Adrenal gland (tissue), 12 donors: Measurements from ENCODE around the gene ARF5. TPM values are rescaled to one million over a fixed set of nuclear protein-coding genes. Genes with fewer than 3 reads are reported as not detected.

ENCODE experiments used
- DNase-seq, 7 donors: peaks; one replicate each; pipeline ENCODE4 v3.0.0-alpha.2; 2019 to 2020
- H3K27ac ChIP-seq, 5 donors: fragments of 200-600 bp; sonication (generic) in 4 of 5; 1 replicate in 3 of 5; 2 replicates in 2 of 5; pipeline versions ENCODE4 v1.5.1 to v1.8.0; 2016 to 2020; ENCODE audit warnings: mild to moderate bottlenecking in 1 of 5
- H3K27me3 ChIP-seq: fragments of 200-600 bp; 2 replicates; pipeline ENCODE4 v1.8.0; 2021
- H3K36me3 ChIP-seq, 2 donors: fragments of 200-600 bp; replicated peaks in 1 of 2; 1 replicate in 1 of 2; 2 replicates in 1 of 2; pipeline versions ENCODE4 v1.5.1 to v1.8.0; 2018 to 2022
- H3K4me1 ChIP-seq, 2 donors: fragments of 200-600 bp; replicated peaks in 1 of 2; 1 replicate in 1 of 2; 2 replicates in 1 of 2; pipeline versions ENCODE4 v1.5.1 to v1.8.0; 2018 to 2021
- H3K4me3 ChIP-seq, 4 donors: fragments of 200-600 bp; sonication (generic) in 3 of 4; one replicate each; pipeline ENCODE4 v1.5.1; 2016 to 2018
- H3K9me3 ChIP-seq, 3 donors: fragments of 200-600 bp; sonication (generic) in 1 of 3; replicated peaks in 1 of 3; 1 replicate in 2 of 3; 2 replicates in 1 of 3; pipeline versions ENCODE4 v1.5.1 to v1.8.0; 2016 to 2021
- POLR2A ChIP-seq, 2 donors: fragments of 450-650 bp; IDR thresholded peaks; one replicate each; pipeline ENCODE4 v1.6.1; 2017; ENCODE audit warnings: antibody characterized with exemption in 2 of 2, mild to moderate bottlenecking in 2 of 2, moderate library complexity in 1 of 2
- WGBS, 4 donors: extraction: QIAGEN DNeasy Blood & Tissue Kit in 2 of 4; methylation state at CpG; one replicate each; pipeline versions ENCODE4 v1.1.5 to v1.1.7; 2013 to 2017; 5-methylcytosine and 5-hydroxymethylcytosine counted together
- intact Hi-C, 2 donors: fragments of 100-400 bp; cut with DNase I; formaldehyde crosslinking; loops; one replicate each; pipeline versions ENCODE4 v1.14.1 to v1.15.0; 2022 to 2023
- polyA plus RNA-seq, 3 donors: library from polyadenylated mRNA; stranded (reverse); fragments of 200-250 nt in 2 of 3; fragments of 350-450 nt in 1 of 3; fragmentation: Illumina TruSeq in 1 of 3; extraction: RNeasy Lipid Tissue Mini Kit (QIAGEN cat#74804) in 1 of 3; gene quantifications; one replicate each; pipeline ENCODE4 v1.2.3, GENCODE V29; 2013 to 2014
- total RNA-seq, 9 donors: library from RNA; depleted of rRNA in 4 of 9; stranded (reverse); fragments of >200 nt in 4 of 9; fragments of 120-200 nt in 1 of 9; fragmentation: NEBNext Ultra II Directional in 1 of 9; extraction: Animal tissue kit (Norgen Biotek cat#: 25700) in 1 of 9; gene quantifications; one replicate each; pipeline versions ENCODE4 v1.1.0 to v1.2.4, GENCODE V29; 2013 to 2023
- TF ChIP-seq, protein P1 (sequence below), 6 experiments: fragments of 450-650 bp in 4 of 6; fragments of 200-600 bp in 2 of 6; sonication (generic) in 1 of 6; IDR thresholded peaks; 1 replicate in 5 of 6; 2 replicates in 1 of 6; pipeline versions ENCODE4 v1.5.1 to v1.8.0; 2016 to 2021; ENCODE audit warnings: antibody characterized with exemption in 6 of 6, mild to moderate bottlenecking in 2 of 6, moderate library complexity in 1 of 6
- donor health status: healthy with polysubstance abuse.
- donor health status: Bipolar disorder and iron deficiency.
- donor health status: DM: yes; HTN: yes; CAD: no.
- donor health status: DM: no; HTN: no; CAD: no.
- donor health status: DM: no; HTN: no; CAD: no.
- donor health status: DM: yes; HTN: yes; CAD: no.

The ARF5 gene
- total and polyA plus RNA-seq, 12 donors: 88.7 to 259 (median 115) TPM

DNA sequence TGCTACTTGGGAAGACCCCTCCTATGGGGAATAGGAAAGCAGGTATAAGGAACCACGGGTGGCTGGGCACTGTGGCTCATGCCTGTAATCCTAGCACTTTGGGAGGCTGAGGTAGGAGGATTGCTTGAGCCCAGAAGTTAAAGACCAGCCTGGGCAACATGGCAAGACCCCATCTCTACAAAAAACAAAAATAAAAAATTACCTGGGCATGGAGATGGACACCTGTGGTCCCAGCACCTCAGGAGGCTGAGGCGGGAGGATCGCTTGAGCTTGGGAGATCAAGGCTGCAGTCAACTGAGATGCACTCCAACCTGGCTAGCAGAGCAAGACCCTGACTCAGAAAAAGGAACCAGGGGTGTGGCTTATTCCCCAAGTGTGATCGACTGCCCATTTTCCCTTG is 4.3 kb downstream of the ARF5 start:
- Histone ChIP-seq H3K27ac (no peak overlapping the region), H3K4me1 (peaks cover 11 to 12% of the 10 kb centered on the region in 2 donors), H3K27me3 (no peaks in the 10 kb centered on the region), H3K4me3 (no peak overlapping the region), H3K9me3 (no peaks in the 10 kb centered on the region), H3K36me3 (peaks cover 0 to 21% of the 10 kb centered on the region in 2 donors)
- no peak for TF ChIP-seq POLR2A (IDR thresholded peaks at IDR 0.05)
- intact Hi-C loops: loop anchor here in 1 of 2 donors (10.0 kb wide), 1 partner anchor 52 kb away; no protein-coding TSS in a partner anchor
- no peak for DNase-seq
- 78 to 86% (median 81%) methylated on average over 4 of the region's 4 CpGs for WGBS, 4 donors

DNA sequence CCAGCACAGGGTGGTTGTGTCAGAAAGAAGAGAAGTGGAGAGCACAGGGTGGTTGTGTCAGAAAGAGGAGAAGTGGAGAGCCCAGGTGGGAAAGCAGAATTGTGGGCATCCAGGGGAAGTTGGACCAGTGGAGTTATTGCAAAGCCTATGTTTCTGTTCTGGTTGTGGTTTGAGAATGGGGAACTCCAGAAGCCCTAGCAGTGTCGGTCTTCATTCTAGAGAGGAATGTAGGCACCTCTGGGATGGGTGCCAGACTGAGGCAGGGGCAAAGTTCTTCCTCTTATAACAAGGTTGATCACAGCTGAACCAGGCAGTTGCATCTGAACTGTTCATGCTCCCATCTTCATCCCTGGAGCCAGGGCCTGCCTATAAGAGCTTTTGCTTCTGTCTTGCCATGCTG is 6.3 kb downstream of the ARF5 start:
- peak in 5 of 7 donors; percentile 41 to 65 (median 44) for DNase-seq
- Histone ChIP-seq H3K9me3 (no peaks in the 10 kb centered on the region), H3K27me3 (no peaks in the 10 kb centered on the region), H3K4me1 (peaks cover under 1 to 4% of the 10 kb centered on the region in 2 donors), H3K36me3 (peaks cover 0 to 21% of the 10 kb centered on the region in 2 donors), H3K27ac (no peak overlapping the region), H3K4me3 (no peak overlapping the region)
- intact Hi-C loops: loop anchor here in 1 of 2 donors (10.0 kb wide), 1 partner anchor 50 kb away; no protein-coding TSS in a partner anchor
- TF ChIP-seq, protein P1, sequence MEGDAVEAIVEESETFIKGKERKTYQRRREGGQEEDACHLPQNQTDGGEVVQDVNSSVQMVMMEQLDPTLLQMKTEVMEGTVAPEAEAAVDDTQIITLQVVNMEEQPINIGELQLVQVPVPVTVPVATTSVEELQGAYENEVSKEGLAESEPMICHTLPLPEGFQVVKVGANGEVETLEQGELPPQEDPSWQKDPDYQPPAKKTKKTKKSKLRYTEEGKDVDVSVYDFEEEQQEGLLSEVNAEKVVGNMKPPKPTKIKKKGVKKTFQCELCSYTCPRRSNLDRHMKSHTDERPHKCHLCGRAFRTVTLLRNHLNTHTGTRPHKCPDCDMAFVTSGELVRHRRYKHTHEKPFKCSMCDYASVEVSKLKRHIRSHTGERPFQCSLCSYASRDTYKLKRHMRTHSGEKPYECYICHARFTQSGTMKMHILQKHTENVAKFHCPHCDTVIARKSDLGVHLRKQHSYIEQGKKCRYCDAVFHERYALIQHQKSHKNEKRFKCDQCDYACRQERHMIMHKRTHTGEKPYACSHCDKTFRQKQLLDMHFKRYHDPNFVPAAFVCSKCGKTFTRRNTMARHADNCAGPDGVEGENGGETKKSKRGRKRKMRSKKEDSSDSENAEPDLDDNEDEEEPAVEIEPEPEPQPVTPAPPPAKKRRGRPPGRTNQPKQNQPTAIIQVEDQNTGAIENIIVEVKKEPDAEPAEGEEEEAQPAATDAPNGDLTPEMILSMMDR (IDR thresholded peaks at IDR 0.05): no peak
- no peak for TF ChIP-seq POLR2A (IDR thresholded peaks at IDR 0.05)
- WGBS, 4 donors: 67 to 90% (median 79%) methylated on average over 1 of the region's 1 CpG

DNA sequence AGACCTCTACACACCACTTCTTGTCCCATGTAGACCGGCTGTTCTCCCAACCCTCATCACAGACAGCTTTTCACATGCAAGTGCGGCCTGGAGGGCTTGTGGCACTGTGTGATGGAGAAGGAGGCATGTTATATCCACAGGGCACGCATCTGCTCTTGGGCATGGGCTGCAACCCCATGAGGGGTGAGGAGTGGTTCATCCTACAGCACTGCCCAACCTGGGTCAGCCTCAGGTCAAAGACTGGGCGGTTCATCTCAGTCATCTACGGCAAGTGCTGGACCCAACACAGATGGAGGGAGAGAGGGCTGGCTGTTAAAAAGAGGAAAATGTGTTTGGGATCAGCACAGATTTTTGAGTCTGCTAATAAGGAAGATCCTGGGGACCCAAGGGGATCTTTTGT is 7.5 kb downstream of the ARF5 start:
- no peak overlapping the region for H3K4me3 ChIP-seq
- 87 to 94% (median 89%) methylated on average over 5 of the region's 5 CpGs for WGBS, 4 donors
- no peaks in the 10 kb centered on the region for H3K4me1 ChIP-seq
- H3K27ac ChIP-seq: no peak overlapping the region
- H3K27me3 ChIP-seq: no peaks in the 10 kb centered on the region
- H3K9me3 ChIP-seq: no peaks in the 10 kb centered on the region
- H3K36me3 ChIP-seq: peaks cover 0 to 12% of the 10 kb centered on the region in 2 donors
- no peak for TF ChIP-seq POLR2A (IDR thresholded peaks at IDR 0.05)
- TF ChIP-seq, protein P1 (IDR thresholded peaks at IDR 0.05): no peak
- DNase-seq: no peak
- intact Hi-C loops: loop anchor here in 1 of 2 donors (10.0 kb wide), 1 partner anchor 49 kb away; no protein-coding TSS in a partner anchor

DNA sequence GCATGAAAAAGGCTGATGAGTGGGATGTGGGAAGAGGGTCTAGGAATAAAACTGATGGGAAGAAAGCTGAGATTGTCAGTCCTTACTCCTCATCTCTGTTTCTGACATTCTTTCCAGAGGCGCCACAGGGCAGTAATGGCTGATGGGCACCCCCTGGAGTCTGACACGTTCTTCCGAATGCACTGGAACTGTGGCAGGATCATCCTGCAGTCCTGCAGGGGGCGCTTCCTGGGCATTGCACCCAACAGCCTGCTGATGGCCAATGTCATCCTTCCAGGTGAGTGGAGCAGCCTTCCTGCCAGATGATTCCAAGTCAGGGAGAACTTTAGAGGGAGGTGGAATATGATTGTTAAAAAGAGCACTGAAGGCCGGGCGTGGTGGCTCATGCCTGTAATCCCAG is 10.1 kb downstream of the ARF5 start:
- Histone ChIP-seq H3K27me3 (no peaks in the 10 kb centered on the region), H3K27ac (no peak overlapping the region), H3K4me3 (no peak overlapping the region), H3K9me3 (no peaks in the 10 kb centered on the region), H3K36me3 (no peaks in the 10 kb centered on the region), H3K4me1 (no peaks in the 10 kb centered on the region)
- intact Hi-C loops: loop anchor here in 1 of 2 donors (10.0 kb wide), 1 partner anchor 46 kb away; no protein-coding TSS in a partner anchor
- TF ChIP-seq, protein P1 (IDR thresholded peaks at IDR 0.05): peak in 2 of 6 experiments; percentile 14 to 20
- TF ChIP-seq POLR2A (IDR thresholded peaks at IDR 0.05): no peak
- DNase-seq: no peak
- WGBS, 4 donors: 55 to 59% (median 56%) methylated on average over 6 of the region's 6 CpGs

DNA sequence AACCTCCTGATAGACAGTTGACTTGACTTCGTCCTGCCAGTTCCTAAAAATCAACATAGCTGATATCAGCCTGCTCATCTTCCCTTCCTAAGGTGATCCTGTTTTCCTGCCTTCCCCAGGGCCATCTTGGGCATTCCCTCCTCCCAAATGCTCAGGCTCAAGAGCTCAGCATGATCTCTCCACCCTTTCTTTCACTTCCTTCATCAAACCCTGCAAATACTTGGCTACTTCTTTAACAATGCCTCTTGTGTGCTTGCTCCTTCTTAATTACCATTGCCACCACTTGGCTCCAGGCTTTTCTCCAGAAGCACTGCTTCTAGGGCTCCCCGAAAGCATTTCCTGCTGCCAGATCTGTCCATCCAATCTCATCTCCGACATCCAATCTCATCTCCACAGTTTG is 12.7 kb downstream of the ARF5 start:
- WGBS, 4 donors: 66 to 81% (median 73%) methylated on average over 3 of the region's 3 CpGs
- Histone ChIP-seq H3K4me1 (no peaks in the 10 kb centered on the region), H3K4me3 (no peak overlapping the region), H3K27me3 (no peaks in the 10 kb centered on the region), H3K36me3 (no peaks in the 10 kb centered on the region), H3K27ac (no peak overlapping the region), H3K9me3 (no peaks in the 10 kb centered on the region)
- no peak for DNase-seq
- TF ChIP-seq, protein P1 (IDR thresholded peaks at IDR 0.05): no peak
- no peak for TF ChIP-seq POLR2A (IDR thresholded peaks at IDR 0.05)
- intact Hi-C loops: no loop called here
